Neuronal stem cell (in vitro differentiated cells): ENCODE data around the gene PROX1.

Source experiments
- DNase-seq: peaks from one replicate; pipeline ENCODE4 v3.0.0-alpha.2; 2013; ENCODE audit warnings: low spot score
- H2AFZ ChIP-seq: one replicate; pipeline ENCODE4 v1.6.1; 2013; ENCODE audit warnings: mild to moderate bottlenecking, low read length, inconsistent platforms
- H2AK5ac ChIP-seq: 2 replicates; pipeline ENCODE4 v1.6.1; 2013; ENCODE audit warnings: low read depth, mild to moderate bottlenecking, inconsistent platforms, low read length, moderate library complexity, mixed read lengths
- H2BK120ac ChIP-seq: 2 replicates; pipeline ENCODE4 v1.6.1; 2013; ENCODE audit warnings: low read depth, mild to moderate bottlenecking, inconsistent platforms, low read length, moderate library complexity, mixed read lengths
- H2BK12ac ChIP-seq: one replicate; pipeline ENCODE4 v1.6.1; 2013; ENCODE audit warnings: low read length, inconsistent platforms
- H2BK15ac ChIP-seq: 2 replicates; pipeline ENCODE4 v1.6.1; 2013; ENCODE audit warnings: mild to moderate bottlenecking, low read length, inconsistent platforms, mixed read lengths
- H2BK5ac ChIP-seq: one replicate; pipeline ENCODE4 v1.6.1; 2013; ENCODE audit warnings: inconsistent platforms, mild to moderate bottlenecking, low read length, moderate library complexity
- H3K14ac ChIP-seq: one replicate; pipeline ENCODE4 v1.6.1; 2013; ENCODE audit warnings: low read length, inconsistent platforms
- H3K18ac ChIP-seq: 2 replicates; pipeline ENCODE4 v1.6.1; 2013; ENCODE audit warnings: low read length, inconsistent platforms
- H3K23ac ChIP-seq: 2 replicates; pipeline ENCODE4 v1.6.1; 2013; ENCODE audit warnings: low read depth, mild to moderate bottlenecking, mixed read lengths, low read length, inconsistent platforms; ENCODE audit not compliant: poor library complexity
- H3K27ac ChIP-seq: replicated peaks from 3 replicates; pipeline ENCODE4 v1.5.1; 2013; ENCODE audit warnings: low read length, inconsistent platforms
- H3K27me3 ChIP-seq, 3 experiments: 2 replicates each; pipeline ENCODE4 v1.6.1; 2013; ENCODE audit warnings: low read length in 3 of 3, mild to moderate bottlenecking in 2 of 3, inconsistent platforms in 1 of 3, low read depth in 1 of 3, mixed read lengths in 1 of 3, moderate library complexity in 1 of 3; ENCODE audit not compliant: control insufficient read depth in 3 of 3, insufficient read depth in 3 of 3
- H3K36me3 ChIP-seq, 2 donors: replicated peaks in 1 of 2; 2 replicates each; pipeline ENCODE4 v1.6.1; 2013; ENCODE audit warnings: low read length in 2 of 2; ENCODE audit not compliant: control insufficient read depth in 2 of 2, insufficient read depth in 2 of 2
- H3K4ac ChIP-seq: 2 replicates; pipeline ENCODE4 v1.6.1; 2013; ENCODE audit warnings: inconsistent platforms, mild to moderate bottlenecking, low read length, moderate library complexity
- H3K4me1 ChIP-seq, 2 donors: 1 replicate in 1 of 2; 2 replicates in 1 of 2; pipeline ENCODE4 v1.6.1; 2013; ENCODE audit warnings: low read length in 2 of 2, low read depth in 1 of 2; ENCODE audit not compliant: control insufficient read depth in 2 of 2, insufficient read depth in 1 of 2
- H3K4me2 ChIP-seq: one replicate; pipeline ENCODE4 v1.6.1; 2013; ENCODE audit warnings: mild to moderate bottlenecking, low read length, inconsistent platforms; ENCODE audit not compliant: insufficient read depth, poor library complexity, severe bottlenecking
- H3K4me3 ChIP-seq, 2 donors: 2 replicates each; pipeline ENCODE4 v1.5.1; 2013; ENCODE audit warnings: low read length in 2 of 2, mild to moderate bottlenecking in 2 of 2, inconsistent platforms in 1 of 2, moderate library complexity in 1 of 2
- H3K79me1 ChIP-seq: one replicate; pipeline ENCODE4 v1.6.1; 2013; ENCODE audit warnings: low read depth, mild to moderate bottlenecking, inconsistent platforms, low read length, moderate library complexity
- H3K9ac ChIP-seq: one replicate; pipeline ENCODE4 v1.6.1; 2013; ENCODE audit warnings: mild to moderate bottlenecking, low read depth, low read length, inconsistent platforms; ENCODE audit not compliant: poor library complexity
- H3K9me3 ChIP-seq, 2 donors: replicated peaks in 1 of 2; 2 replicates each; pipeline versions ENCODE3 to v1.6.1; 2013; ENCODE audit warnings: low read length in 2 of 2, mild to moderate bottlenecking in 2 of 2, inconsistent platforms in 1 of 2, low read depth in 1 of 2, mixed read lengths in 1 of 2, moderate library complexity in 1 of 2; ENCODE audit not compliant: control insufficient read depth in 2 of 2, insufficient read depth in 1 of 2
- H4K8ac ChIP-seq: one replicate; pipeline ENCODE4 v1.6.1; 2013; ENCODE audit warnings: low read depth, mild to moderate bottlenecking, inconsistent platforms, low read length, moderate library complexity
- H4K91ac ChIP-seq: one replicate; pipeline ENCODE4 v1.6.1; 2013; ENCODE audit warnings: low read length, low read depth, mild to moderate bottlenecking, inconsistent platforms; ENCODE audit not compliant: poor library complexity
- WGBS, 2 donors: extraction: QIAGEN DNeasy Blood & Tissue Kit; methylation state at CpG; one replicate each; pipeline ENCODE4 v1.1.7; 2013; ENCODE audit warnings: missing lambda C conversion rate in 2 of 2, mixed read lengths in 1 of 2; ENCODE audit not compliant: insufficient read length in 2 of 2, insufficient replicate concordance in 1 of 2; ENCODE audit errors: extremely low coverage in 2 of 2; 5-methylcytosine and 5-hydroxymethylcytosine counted together

Gene PROX1

DNA sequence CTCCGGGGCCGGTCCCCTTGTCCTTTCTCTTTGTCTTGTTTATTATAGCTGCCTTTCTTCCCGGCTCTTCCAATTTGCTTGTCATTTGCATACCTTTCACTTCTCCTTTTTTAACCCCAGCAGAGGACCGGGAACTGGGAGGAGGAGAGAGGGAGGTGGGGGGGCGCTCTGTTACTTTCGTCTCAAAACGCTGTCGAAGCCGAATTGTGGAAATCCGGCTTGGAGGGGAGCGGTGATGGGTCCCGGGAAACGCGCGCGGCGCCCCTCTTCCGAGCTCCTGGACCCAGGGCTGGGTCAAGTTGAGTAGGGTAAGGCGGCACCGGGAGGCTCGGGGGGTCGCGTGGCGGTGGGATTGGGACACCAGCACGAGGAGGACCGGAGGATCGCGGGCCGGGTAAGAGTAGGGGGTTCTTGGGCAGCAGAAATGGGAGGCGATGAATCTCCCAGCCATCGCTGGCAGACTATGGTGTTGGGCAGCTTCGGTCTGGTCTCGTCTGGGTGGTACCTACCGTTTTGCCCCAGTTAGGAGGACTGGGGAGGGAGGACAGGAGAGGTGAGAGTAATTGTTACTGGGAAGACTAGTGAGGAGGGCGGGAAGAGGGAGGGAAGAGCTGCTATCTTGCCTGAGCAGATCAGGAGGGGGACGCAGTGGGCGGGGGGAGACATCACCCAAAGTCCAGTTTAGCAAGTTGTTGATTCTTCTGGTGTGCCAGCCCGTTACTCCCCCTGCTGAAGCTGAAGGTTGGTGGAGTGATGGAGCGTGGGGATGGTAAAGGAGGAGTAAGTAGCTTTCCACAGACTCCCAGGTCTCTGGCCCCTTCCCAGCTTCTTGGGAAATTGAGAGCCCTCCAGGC lies 1.5 kb downstream of the PROX1 start:
- WGBS, 2 donors: no CpG with 5 or more reads among the region's 39 CpGs
- Histone ChIP-seq H3K4ac (no peak overlapping the region), H3K4me1 (peaks cover 22 to 24% of the 10 kb centered on the region in 2 donors), H3K36me3 (no peaks in the 10 kb centered on the region), H3K27ac (no peak overlapping the region), H3K27me3 (peaks cover 9 to 41% (median 29%) of the 10 kb centered on the region in 3 experiments), H3K9me3 (no peaks in the 10 kb centered on the region), H3K4me2 (peak overlapping the region; percentile 90), H3K23ac (peak overlapping the region; percentile 60), H2AK5ac (no peak overlapping the region), H2BK15ac (peak overlapping the region; percentile 86), H3K14ac (no peak overlapping the region), H3K79me1 (peaks cover 3% of the 10 kb centered on the region), H2BK120ac (peak overlapping the region; percentile 17), H4K91ac (no peak overlapping the region), H4K8ac (no peak overlapping the region), H2AFZ (peak overlapping the region; percentile 92), H2BK12ac (peak overlapping the region; percentile 30), H3K4me3 (peak overlapping the region; percentile 70 to 83), H2BK5ac (peak overlapping the region; percentile 71), H3K18ac (peak overlapping the region; percentile 94), H3K9ac (peak overlapping the region; percentile 89)
- DNase-seq: no peak

DNA sequence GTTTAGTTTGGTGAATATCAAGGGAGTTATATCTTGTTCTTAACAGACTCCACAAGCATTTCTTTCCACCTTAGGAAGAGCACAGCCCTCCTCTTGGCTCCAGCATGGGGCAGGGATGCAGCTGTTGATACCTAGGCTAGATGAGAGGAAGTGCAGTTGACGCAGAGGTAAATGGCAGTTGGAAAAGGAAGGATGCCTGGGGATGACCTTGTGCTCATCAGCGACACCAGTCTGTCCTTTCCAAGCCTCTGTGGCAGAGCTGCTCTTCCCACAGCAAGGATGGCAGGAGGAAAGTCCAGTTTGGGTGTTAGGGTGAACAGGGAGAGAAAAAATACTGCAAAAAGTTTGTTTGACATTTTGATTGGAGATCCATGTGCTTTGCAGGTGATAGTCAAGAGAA lies 6.2 kb downstream of the PROX1 start:
- Histone ChIP-seq H2AK5ac (no peak overlapping the region), H2BK120ac (no peak overlapping the region), H4K91ac (no peak overlapping the region), H3K4me3 (no peak overlapping the region), H3K79me1 (peaks cover 3% of the 10 kb centered on the region), H4K8ac (no peak overlapping the region), H2BK5ac (no peak overlapping the region), H3K23ac (no peak overlapping the region), H2BK12ac (no peak overlapping the region), H3K27me3 (peaks cover 0 to 12% (median 0%) of the 10 kb centered on the region in 3 experiments), H3K9me3 (peaks cover 0 to 5% of the 10 kb centered on the region in 2 donors), H3K4me2 (no peak overlapping the region), H3K4me1 (peaks cover 12 to 19% of the 10 kb centered on the region in 2 donors), H3K36me3 (peaks cover 6 to 20% of the 10 kb centered on the region in 2 donors), H3K14ac (no peak overlapping the region), H2AFZ (no peak overlapping the region), H3K9ac (no peak overlapping the region), H3K27ac (no peak overlapping the region), H3K4ac (no peak overlapping the region), H3K18ac (no peak overlapping the region), H2BK15ac (no peak overlapping the region)
- DNase-seq: no peak
- WGBS, 2 donors: no CpG with 5 or more reads among the region's 2 CpGs

DNA sequence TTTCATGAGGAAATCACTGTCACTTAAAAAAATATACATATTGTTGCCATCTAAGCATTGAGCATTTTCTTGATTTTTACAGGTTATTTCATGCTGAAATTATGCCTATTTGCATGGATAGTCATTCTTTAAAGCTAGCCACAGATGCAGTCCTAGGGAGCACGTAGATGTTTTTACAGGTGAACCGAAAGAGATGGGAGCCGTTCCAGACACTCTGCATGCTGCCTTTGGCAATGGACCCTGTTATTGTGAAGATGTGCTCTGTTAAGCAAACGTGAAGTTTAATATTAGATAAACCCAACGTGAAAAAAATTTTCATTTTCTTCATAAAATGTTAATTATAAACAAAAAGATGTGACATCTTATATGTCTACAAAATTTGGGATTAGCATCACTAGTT lies 7.1 kb downstream of the PROX1 start:
- Histone ChIP-seq H2AK5ac (no peak overlapping the region), H2BK12ac (no peak overlapping the region), H2BK120ac (no peak overlapping the region), H3K4me2 (no peak overlapping the region), H3K14ac (no peak overlapping the region), H3K27ac (no peak overlapping the region), H3K36me3 (peaks cover 6 to 22% of the 10 kb centered on the region in 2 donors), H4K8ac (no peak overlapping the region), H2BK15ac (no peak overlapping the region), H4K91ac (no peak overlapping the region), H3K79me1 (peaks cover 3% of the 10 kb centered on the region), H3K9me3 (peaks cover 0 to 5% of the 10 kb centered on the region in 2 donors), H2AFZ (no peak overlapping the region), H3K23ac (no peak overlapping the region), H3K27me3 (peaks cover 0 to 6% (median 0%) of the 10 kb centered on the region in 3 experiments), H3K4me3 (no peak overlapping the region), H3K18ac (no peak overlapping the region), H3K4ac (no peak overlapping the region), H3K9ac (no peak overlapping the region), H2BK5ac (no peak overlapping the region), H3K4me1 (peaks cover 6 to 19% of the 10 kb centered on the region in 2 donors)
- no peak for DNase-seq
- no CpG with 5 or more reads among the region's 5 CpGs for WGBS, 2 donors

DNA sequence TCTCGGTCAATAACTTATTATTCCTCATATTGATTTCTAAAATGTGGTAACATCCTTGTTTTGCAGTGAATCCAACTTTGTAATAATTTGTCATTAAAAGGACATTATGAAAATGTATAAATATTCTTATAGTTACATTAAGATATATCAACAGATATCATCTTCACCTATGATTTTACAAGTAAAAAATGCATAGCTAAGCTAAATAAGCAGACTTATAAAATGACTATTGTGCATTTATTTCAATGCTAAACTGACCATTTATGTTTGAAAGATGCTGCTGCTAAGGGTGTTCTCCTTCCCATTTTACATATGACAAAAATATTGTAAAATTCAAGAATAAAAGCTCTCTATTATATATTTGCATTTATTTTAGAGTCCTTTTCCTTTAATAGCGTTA lies 7.8 kb downstream of the PROX1 start:
- H4K8ac ChIP-seq: no peak overlapping the region
- H3K18ac ChIP-seq: no peak overlapping the region
- H2BK5ac ChIP-seq: no peak overlapping the region
- H3K4me3 ChIP-seq: no peak overlapping the region
- DNase-seq: no peak
- no peak overlapping the region for H3K4ac ChIP-seq
- H3K27ac ChIP-seq: no peak overlapping the region
- H3K27me3 ChIP-seq: no peaks in the 10 kb centered on the region
- no peak overlapping the region for H3K23ac ChIP-seq
- H3K9me3 ChIP-seq: peaks cover 0 to 5% of the 10 kb centered on the region in 2 donors
- WGBS, 2 donors: no CpG with 5 or more reads among the region's 2 CpGs
- H3K79me1 ChIP-seq: no peaks in the 10 kb centered on the region
- H2BK120ac ChIP-seq: no peak overlapping the region
- H2BK15ac ChIP-seq: no peak overlapping the region
- H3K36me3 ChIP-seq: peaks cover 6 to 23% of the 10 kb centered on the region in 2 donors
- no peak overlapping the region for H3K14ac ChIP-seq
- no peak overlapping the region for H2AK5ac ChIP-seq
- H2BK12ac ChIP-seq: no peak overlapping the region
- no peak overlapping the region for H2AFZ ChIP-seq
- H3K4me1 ChIP-seq: peaks cover 2 to 13% of the 10 kb centered on the region in 2 donors
- no peak overlapping the region for H3K4me2 ChIP-seq
- H4K91ac ChIP-seq: no peak overlapping the region
- no peak overlapping the region for H3K9ac ChIP-seq
